GM18909 (cell line): Measurements from ENCODE around the gene MSL2.
"Not testable (repeated sequence)": the region's sequence is repeated elsewhere in the genome, so short reads cannot be mapped to it uniquely, and the experiment has no call there.

Experiments
- ATAC-seq: cut with Tn5 transposase; IDR thresholded peaks from one replicate; pipeline ENCODE4 v1.9.1; 2021; ENCODE audit warnings: mild to moderate bottlenecking; ENCODE audit not compliant: unreplicated experiment, poor library complexity

Gene MSL2

GRCh38 chr3:136193278-136194054, 2.7 kb downstream of the MSL2 start:
- no peak for ATAC-seq

- no peak for ATAC-seq
Measured at GRCh38 chr3:136192831-136193230, 3.3 kb downstream of the MSL2 start.

GRCh38 chr3:136192195-136192594, 3.9 kb downstream of the MSL2 start:
- not testable (repeated sequence) for ATAC-seq

GRCh38 chr3:136189859-136190617, 6.1 kb downstream of the MSL2 start:
- ATAC-seq, result no peak

- no peak for ATAC-seq
Measured at GRCh38 chr3:136189043-136189442, 7.1 kb downstream of the MSL2 start.

- no peak for ATAC-seq
Measured at GRCh38 chr3:136187868-136188267, 8.3 kb downstream of the MSL2 start.

- no peak for ATAC-seq
Measured at GRCh38 chr3:136186846-136187245, 9.3 kb downstream of the MSL2 start.

GRCh38 chr3:136186344-136186743, 9.8 kb downstream of the MSL2 start:
- no peak for ATAC-seq

- no peak for ATAC-seq
Measured at GRCh38 chr3:136184703-136185102, 11.4 kb downstream of the MSL2 start.

GRCh38 chr3:136181741-136182140, 14.4 kb downstream of the MSL2 start:
- ATAC-seq, result no peak

GRCh38 chr3:136177876-136178275, 18.3 kb downstream of the MSL2 start:
- ATAC-seq, result no peak

GRCh38 chr3:136173939-136174490, 22.1 kb downstream of the MSL2 start:
- no peak for ATAC-seq

GRCh38 chr3:136171097-136171542, 25.0 kb downstream of the MSL2 start:
- ATAC-seq, result no peak

- ATAC-seq, result not testable (repeated sequence)
Measured at GRCh38 chr3:136168236-136168635, 27.9 kb downstream of the MSL2 start.

GRCh38 chr3:136166507-136166906, 29.6 kb downstream of the MSL2 start:
- ATAC-seq, result no peak

- ATAC-seq, result not testable (repeated sequence)
Measured at GRCh38 chr3:136163607-136164006, 32.5 kb downstream of the MSL2 start.

- no peak for ATAC-seq
Measured at GRCh38 chr3:136162322-136162721, 33.8 kb downstream of the MSL2 start.

- no peak for ATAC-seq
Measured at GRCh38 chr3:136161516-136161915, 34.6 kb downstream of the MSL2 start.

GRCh38 chr3:136152963-136153362, 43.2 kb downstream of the MSL2 start:
- ATAC-seq, result no peak

GRCh38 chr3:136152176-136152843, 43.8 kb downstream of the MSL2 start:
- no peak for ATAC-seq

GRCh38 chr3:136151219-136151618, 44.9 kb downstream of the MSL2 start:
- no peak for ATAC-seq
